Right ventricle myocardium inferior (tissue), 1 donor: ENCODE measurements around the gene SLAIN2. TPM values are rescaled to one million over a fixed set of nuclear protein-coding genes. Genes with fewer than 3 reads are reported as not detected.

Experiments
- ATAC-seq: fragments of 200-7000 bp; cut with Tn5 transposase; one replicate; pipeline ENCODE4 v1.9.1; 2020; ENCODE audit warnings: mild to moderate bottlenecking, moderate library complexity
- DNase-seq: peaks from one replicate; pipeline ENCODE4 v3.0.0; 2021; ENCODE audit errors: missing footprints
- intact Hi-C: fragments of 100-400 bp; cut with DNase I; formaldehyde crosslinking; loops from one replicate; pipeline ENCODE4 v1.11.0; 2022
- total RNA-seq: library from RNA; stranded (reverse); fragmentation: NEBNext Ultra II Directional; extraction: Animal tissue kit (Norgen Biotek cat#: 25700); gene quantifications from one replicate; pipeline ENCODE4 v1.2.1, GENCODE V29; 2021
- donor health status: DM: no; HTN: yes; CAD: no; lungs with severe emphysema.

Gene SLAIN2
- total RNA-seq, 1 donor from 2014 or later = 116 TPM

DNA sequence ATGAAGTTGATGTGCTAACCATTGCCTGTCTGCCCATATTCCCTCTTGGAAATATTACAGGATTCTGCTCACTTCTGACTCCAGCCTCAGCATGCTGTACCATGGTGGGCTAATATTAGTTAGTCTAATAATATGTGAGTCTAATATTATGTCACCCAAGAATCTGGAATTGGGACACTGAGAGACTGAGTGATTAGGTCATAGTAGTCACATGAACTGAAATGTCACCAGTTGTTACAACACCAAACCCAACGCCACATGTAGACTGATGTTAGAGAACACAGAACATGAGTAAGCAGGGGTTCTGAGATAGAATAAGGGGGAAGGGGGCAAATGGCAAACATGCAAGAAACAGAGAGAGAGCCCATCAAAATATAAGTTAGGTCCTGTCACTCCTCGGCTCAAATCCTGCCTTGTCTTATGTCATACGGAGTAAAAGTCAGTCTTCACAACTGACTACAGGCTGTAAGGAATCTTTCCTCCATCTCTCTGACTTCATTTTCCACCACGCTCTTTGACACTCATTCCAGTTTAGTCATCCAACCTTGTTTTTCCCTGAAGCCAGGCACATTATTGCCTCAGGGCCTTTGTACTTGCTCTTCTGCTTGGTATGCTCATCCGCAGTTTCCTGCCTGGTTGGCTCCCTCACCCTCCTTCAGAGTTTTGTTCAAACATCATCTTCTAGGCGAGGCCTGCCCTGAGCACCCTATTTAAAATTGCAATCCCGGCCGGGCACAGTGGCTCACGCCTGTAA lies 9.6 kb upstream of the SLAIN2 start:
- no peak for DNase-seq
- intact Hi-C loops = no loop called here
- ATAC-seq = peak; percentile 44

- no peak for ATAC-seq
- DNase-seq = no peak
- intact Hi-C loops = no loop called here
Observed at GRCh38 chr4:48332661-48333060, 8.7 kb upstream of the SLAIN2 start.

GRCh38 chr4:48333587-48333986 lies 7.7 kb upstream of the SLAIN2 start:
- intact Hi-C loops = no loop called here
- DNase-seq = no peak
- ATAC-seq = no peak

DNA sequence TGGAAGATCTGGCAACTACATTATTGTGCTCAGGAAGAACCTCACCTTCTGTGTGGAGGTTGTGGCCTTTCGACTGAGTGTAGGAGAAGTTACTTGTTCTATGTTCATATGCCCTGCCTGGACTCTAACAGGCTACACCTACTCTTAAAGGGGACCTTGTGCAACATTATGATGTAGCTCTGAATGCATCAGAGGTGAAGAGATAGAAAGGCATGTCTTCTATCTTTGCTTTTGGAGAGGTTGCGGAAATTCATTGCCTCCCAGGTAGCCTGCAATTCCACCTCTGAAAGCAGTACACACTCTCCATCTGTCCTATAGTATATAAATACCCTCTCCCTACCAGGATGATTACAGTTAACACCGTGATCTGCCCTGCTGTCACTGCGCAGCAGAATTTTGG lies 7.1 kb upstream of the SLAIN2 start:
- intact Hi-C loops = no loop called here
- DNase-seq (no peak), ATAC-seq (no peak)

GRCh38 chr4:48334900-48335384 lies 6.4 kb upstream of the SLAIN2 start:
- intact Hi-C loops = no loop called here
- DNase-seq (no peak), ATAC-seq (no peak)

DNA sequence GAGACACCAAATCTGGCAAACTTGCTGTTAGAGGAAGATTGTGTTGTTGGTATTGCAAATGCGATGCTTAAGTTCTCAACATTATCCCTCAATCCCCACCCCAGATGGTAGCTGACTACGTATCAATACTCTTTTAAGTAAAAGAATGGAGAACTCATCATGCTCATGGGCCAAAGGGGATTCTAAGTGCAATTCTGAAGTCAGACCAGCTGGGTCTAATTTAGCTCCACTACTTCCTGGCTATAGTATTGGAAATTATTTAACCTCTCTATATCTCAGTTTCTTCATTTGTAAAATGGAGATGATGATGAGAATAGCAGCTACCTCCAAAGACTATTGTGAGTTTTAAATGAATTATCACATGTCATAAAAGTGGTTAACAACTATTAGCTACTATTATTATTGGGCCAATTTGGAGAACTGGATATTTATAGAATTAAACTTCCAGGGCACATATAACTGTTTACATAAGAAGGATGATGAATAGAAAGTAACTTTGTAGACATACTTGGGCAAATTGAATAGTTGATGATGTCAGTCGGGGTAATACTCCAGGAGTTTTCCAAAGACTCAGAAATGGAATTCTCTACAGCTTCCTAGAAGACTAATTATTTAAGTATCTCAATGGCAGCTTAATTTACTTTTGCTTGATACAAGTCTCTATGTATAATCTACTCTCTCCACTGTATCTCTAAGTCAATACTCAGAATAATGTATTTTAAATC lies 5.0 kb upstream of the SLAIN2 start:
- ATAC-seq (no peak), DNase-seq (no peak)
- intact Hi-C loops = no loop called here

- no peak for ATAC-seq
- DNase-seq = no peak
- intact Hi-C loops = no loop called here
Observed at GRCh38 chr4:48337731-48338130, 3.6 kb upstream of the SLAIN2 start.

DNA sequence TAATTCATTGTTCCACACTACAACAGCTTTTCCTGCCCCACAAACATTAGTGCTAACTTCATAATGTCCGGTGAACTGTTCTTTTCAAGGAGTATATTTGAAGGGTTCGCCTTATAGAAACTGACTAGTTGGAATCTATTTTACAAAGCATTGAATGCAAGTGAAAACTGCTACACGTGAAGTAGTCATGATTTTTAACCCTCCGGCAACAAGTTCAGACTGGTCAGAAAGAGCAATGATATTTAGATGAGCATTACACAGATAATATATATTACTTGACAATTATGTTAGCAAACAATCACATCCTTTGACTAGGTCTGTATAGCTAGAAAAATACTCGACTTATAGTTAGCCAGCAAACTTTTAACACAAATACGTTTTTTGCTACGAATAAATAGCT lies 1.7 kb upstream of the SLAIN2 start:
- intact Hi-C loops = loop anchor here (2.0 kb wide), 1 partner anchor 69 kb away; no protein-coding TSS in a partner anchor
- ATAC-seq = no peak
- no peak for DNase-seq

DNA sequence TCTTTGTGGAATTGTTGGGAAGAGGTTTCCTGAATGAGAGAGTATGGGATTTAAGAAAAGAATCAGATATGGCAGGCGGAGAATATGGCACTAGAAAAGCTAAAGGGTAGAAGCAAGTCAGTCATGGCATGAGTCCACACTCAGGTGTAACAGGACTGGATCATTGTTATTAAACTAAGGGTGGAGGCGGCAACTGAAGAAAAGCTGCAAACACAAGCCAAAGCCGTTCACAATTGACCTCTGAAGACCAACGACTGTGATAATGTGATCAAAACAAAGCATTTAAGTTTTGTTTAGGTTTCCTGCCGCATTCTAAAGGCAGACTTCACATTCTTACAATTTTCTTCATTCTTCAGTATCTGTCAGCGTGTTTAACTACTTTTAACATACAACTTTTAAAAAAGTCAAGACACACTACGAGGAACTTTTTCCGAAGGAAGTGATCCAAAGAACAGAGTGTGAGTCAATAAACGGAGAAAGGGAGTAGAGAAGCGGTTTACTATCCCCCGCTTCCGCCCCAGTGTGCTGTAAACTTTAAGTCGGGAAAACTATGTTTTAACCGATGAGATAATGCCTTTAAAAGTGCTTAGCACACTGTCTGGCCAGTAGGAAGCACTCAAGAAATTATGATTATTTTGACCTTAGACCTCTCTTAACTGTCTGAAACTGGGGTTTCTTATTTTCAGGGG lies 909 bp upstream of the SLAIN2 start:
- ATAC-seq (no peak), DNase-seq (no peak)
- intact Hi-C loops = loop anchor here (2.0 kb wide), 1 partner anchor 70 kb away; no protein-coding TSS in a partner anchor

- ATAC-seq (peak; percentile 40), DNase-seq (peak; percentile 87)
- intact Hi-C loops = loop anchor here (2.0 kb wide), 1 partner anchor 71 kb away; no protein-coding TSS in a partner anchor
Observed at GRCh38 chr4:48341776-48342605, 662 bp downstream of the SLAIN2 start.

GRCh38 chr4:48342606-48342880 lies 1.2 kb downstream of the SLAIN2 start:
- DNase-seq = no peak
- ATAC-seq = no peak
- intact Hi-C loops = no loop called here

- intact Hi-C loops = no loop called here
- no peak for DNase-seq
- ATAC-seq = no peak
Observed at GRCh38 chr4:48343035-48343434, 1.7 kb downstream of the SLAIN2 start.

DNA sequence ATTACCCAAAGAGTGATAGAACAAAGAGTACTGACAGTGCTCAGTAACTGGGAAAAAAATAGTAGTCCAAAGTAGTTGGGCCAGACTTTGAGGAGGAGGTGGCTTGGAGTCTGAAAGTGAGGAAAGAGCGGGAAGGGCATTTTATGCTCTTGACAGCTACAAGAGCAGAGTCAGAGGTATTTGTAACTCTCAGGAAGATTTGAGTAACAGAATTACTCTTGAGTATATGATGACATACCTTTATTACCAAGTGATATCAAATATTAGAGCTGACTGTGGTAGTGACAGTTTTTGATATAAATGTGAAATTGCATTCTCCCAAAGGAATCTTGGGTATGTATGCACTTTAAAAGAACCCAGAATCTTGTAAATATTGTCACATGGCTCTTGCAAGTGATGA lies 2.2 kb downstream of the SLAIN2 start:
- ATAC-seq = no peak
- intact Hi-C loops = no loop called here
- DNase-seq = no peak

- intact Hi-C loops = no loop called here
- DNase-seq = no peak
- no peak for ATAC-seq
Observed at GRCh38 chr4:48345542-48345941, 4.2 kb downstream of the SLAIN2 start.

- intact Hi-C loops = no loop called here
- ATAC-seq (no peak), DNase-seq (no peak)
Observed at GRCh38 chr4:48346594-48346993, 5.3 kb downstream of the SLAIN2 start.

- intact Hi-C loops = no loop called here
- no peak for ATAC-seq
- no peak for DNase-seq
Observed at GRCh38 chr4:48347282-48347921, 6.1 kb downstream of the SLAIN2 start.

DNA sequence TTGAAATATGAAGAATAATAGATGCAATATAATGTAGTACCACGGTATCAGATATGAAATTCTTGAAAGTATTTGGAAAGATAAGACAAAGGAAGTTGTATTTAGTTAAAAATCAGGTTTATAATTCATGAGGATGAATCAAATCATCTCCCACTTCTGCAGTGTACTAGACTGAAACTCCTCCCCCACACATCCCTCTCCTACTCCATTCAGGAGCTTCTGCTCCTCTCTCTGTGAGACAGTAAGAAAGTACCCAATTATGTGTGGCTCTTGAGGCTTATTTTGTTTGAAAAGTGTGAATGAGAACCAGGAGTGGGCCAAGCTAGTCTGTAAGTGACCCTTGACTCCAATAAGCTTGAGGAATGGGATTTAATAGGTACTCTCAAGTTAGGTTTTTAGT lies 9.5 kb downstream of the SLAIN2 start:
- intact Hi-C loops = no loop called here
- no peak for ATAC-seq

GRCh38 chr4:48352793-48353192 lies 11.5 kb downstream of the SLAIN2 start:
- ATAC-seq (no peak), DNase-seq (no peak)
- intact Hi-C loops = no loop called here

More for the DNA sequence above, 9.5 kb downstream of the SLAIN2 start:
- DNase-seq = no peak

GRCh38 chr4:48356355-48356754 lies 15.0 kb downstream of the SLAIN2 start:
- ATAC-seq = no peak
- no peak for DNase-seq
- intact Hi-C loops = no loop called here
